Measurements from ENCODE around the gene MCM5. TPM values are rescaled to one million over a fixed set of nuclear protein-coding genes. Genes with fewer than 3 reads are reported as not detected.
"Not testable (repeated sequence)": the region's sequence is repeated elsewhere in the genome, so short reads cannot be mapped to it uniquely, and the experiment has no call there.

The MCM5 gene
- total RNA-seq, 1 experiment from 2014 or later, result 165 TPM

DNA sequence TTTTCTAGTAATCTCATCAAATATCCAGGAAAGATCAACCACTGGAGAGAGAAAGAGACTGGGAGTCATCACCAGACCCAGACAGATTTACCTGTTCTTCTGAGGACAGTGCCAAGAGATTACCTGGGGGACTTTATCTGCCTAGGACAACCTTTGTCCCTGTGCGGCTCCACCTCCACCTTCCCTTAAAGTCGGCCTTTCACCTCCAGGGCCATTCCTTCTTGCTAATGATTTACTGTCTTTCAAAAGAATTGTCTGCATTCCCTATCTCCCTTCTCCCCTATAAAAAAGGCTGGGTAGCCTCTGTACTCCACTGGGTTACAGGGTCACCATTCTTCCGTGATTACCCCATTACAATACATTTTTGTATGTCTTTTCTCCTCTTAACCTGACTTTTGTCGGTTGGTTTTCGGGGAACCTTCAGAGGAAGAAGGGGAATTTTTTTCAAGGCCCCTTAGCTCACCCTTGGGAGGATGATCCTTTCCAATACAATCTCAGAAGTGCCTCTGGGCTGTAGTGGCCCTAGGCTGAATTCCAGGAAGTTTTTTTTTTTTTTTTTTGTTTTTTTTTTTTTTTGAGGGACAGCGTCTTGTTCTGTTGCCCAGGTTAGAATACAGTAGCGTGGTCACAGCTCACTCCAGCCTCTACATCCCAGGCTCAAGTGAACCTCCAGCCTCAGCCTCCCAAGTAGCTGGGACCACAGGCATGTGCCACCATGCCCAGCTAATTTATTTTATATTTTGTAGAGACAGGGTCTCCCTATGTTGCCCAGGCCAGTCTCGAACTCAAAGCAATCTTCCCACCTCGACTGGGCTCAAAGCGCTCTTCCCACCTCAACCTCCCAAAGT lies 20.6 kb upstream of the MCM5 start:
- DNase-seq (ENCODE audit: low spot score), result no peak

DNA sequence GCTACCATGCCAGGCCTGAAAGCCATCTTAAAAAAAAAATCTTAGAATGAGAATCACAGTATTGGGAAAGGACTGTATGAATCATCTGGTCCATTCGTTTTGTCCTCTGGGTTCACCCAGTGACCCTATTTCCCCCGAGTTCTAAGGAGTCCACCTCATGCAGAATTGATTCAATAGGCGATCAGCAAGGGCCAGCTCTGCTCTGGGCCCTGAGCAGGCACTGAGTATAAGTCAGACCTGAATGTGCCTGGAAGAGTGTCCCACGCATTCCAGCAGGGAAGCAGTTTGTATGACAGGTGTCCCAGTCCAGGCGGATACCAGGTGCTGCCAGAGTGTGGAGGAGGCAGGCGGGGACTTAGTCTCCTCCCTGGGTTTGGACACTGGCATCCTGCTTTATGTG lies 19.9 kb upstream of the MCM5 start:
- no peak for DNase-seq (ENCODE audit: low spot score)

DNA sequence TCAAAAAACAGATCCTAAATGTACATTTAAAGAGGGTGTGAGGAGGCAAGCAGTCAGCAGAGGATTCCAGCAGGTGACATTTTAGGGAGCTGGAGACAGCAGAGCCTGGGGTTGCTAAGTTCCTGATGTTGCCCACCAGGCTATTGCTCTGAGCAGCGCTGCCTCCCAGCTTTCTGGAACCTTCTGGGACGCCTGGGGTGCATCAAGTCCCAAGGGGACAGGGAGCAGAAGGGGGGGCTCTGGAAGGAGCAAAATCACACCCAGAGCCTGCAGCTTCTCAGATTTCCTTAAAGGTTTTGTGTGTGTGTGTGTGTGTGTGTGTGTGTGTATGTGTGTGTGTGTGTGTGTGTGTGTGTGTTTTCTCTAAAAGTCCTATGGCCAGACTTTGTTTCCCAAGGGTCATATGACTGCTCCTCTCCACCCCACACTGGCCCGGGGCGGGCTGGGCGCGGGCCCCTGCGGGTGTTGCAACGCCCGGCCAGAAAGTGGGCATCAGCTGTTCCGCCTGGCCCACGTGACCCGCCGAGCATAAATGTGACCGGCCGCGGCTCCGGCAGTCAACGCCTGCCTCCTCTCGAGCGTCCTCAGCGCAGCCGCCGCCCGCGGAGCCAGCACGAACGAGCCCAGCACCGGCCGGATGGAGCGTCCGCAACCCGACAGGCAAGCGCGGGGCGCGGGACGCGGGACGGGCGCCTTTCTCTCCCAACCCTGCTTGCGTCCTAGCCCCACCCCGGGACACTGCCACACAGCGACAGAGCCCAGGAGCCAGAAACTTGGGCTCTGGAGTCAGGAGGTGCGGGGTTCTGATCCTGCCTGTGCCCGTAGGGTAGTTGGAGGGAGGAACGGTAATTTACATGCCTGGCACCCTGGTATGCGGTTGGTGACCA lies 19.2 kb upstream of the MCM5 start, which contains the start of gene HMOX1:
Gene HMOX1, plus strand, starts transcription at position 560 of the 887 bp plus-strand sequence. Its CDS starts 78 bp downstream, at position 638.
- peak; percentile 53 for DNase-seq (ENCODE audit: low spot score)

DNA sequence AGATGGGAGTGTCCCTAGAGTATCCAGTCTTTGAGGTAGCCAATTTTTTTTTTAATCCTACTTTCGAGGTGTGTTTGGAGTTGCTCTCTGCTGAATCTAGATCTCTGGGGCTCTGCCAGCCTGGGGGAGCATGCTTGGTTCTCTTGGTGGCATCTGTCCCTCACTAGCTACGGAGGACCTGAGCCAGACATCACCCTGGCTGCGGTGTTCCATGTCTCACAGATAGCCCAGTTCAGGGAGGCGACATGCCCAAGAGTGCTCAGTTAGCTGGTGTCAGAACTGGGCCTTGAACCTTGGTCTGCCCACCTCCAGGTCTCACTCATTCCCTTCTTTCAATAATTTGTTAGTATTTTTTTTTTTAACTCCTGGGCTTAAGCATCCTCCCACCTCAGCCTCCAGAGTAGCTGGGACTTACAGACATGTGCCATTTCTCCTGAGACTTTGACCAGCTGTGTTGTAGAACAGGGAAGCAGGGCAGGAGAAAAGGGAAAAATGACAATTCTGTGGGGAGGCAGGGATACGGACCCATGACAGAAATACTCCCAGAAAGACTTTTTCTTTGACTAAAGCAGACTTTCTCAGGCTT lies 18.4 kb upstream of the MCM5 start:
- no peak for DNase-seq (ENCODE audit: low spot score)

DNA sequence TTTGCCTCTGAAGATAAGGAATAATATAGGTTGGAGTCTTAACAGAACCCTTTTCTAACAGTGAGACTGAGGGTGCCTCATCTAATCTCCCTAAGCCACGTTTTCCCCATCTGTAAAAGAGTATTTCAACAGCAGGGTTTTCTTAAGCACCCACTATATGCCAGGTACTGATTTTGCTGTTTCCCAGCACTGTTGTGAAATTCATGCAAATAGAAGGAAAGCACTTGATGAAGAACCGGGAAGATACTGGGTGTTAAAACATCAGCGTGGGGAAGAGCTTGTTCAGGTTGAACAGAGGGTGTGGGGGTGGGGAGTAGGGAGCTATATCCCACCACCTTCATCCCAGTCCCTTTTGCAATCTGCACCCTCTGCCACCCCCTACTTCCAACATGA lies 16.3 kb upstream of the MCM5 start:
- DNase-seq (ENCODE audit: low spot score), result no peak

DNA sequence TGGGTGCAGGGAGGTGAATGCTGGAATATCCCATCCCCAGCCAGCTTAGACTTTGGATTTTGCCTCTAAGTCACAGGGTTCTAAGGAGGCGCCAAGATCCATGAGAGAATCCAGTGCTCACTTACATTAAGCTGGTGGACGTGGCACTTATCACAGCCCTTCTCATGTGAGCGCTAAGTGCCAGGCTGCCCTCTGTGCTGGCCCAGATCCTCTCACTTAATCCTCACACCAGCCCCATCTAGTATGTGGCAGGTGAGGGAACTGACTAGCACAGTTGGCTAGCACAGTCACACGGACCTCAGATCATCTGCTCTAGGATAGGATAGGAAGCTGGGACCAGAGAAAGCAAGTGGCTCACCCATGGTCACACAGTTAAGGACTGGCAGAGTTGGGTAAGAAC lies 15.4 kb upstream of the MCM5 start:
- no peak for DNase-seq (ENCODE audit: low spot score)

DNA sequence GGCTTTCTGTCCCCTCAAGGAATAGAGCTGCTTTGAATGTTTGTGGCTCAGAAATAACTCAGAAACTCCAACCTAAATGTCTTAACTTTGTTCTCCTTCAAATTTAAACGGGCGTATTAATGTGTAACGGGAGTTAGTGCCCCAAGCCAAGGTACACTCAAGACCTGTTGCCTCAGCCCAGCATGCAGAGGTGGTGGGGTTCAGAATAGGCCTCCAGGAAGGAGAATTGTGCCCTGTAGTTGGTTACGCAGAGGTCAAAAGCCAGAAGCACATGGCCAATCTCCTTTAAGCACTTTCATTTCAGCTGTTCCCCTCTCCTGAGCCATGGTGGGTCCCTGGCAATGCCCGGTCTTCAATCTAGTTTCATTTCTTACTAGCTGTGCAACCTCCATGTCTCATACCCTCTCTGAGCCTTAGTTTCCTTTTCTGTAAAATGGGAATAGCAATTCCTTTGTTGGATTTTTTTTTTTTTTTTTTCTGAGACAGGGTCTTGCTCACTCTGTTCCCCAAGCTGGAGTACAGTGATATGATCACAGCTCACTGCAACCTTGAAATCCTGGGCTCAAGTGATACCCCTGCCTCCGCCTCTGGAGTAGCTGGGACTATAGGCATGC lies 14.9 kb upstream of the MCM5 start:
- no peak for DNase-seq (ENCODE audit: low spot score)

DNA sequence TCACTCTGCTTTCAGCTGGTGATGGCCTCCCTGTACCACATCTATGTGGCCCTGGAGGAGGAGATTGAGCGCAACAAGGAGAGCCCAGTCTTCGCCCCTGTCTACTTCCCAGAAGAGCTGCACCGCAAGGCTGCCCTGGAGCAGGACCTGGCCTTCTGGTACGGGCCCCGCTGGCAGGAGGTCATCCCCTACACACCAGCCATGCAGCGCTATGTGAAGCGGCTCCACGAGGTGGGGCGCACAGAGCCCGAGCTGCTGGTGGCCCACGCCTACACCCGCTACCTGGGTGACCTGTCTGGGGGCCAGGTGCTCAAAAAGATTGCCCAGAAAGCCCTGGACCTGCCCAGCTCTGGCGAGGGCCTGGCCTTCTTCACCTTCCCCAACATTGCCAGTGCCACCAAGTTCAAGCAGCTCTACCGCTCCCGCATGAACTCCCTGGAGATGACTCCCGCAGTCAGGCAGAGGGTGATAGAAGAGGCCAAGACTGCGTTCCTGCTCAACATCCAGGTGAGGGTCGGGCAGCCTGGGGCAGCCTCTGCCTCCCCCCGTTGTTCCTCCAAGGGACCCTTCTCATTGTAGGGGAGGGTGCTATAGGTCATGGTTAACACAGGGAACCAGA lies 13.2 kb upstream of the MCM5 start:
- no peak for DNase-seq (ENCODE audit: low spot score)

DNA sequence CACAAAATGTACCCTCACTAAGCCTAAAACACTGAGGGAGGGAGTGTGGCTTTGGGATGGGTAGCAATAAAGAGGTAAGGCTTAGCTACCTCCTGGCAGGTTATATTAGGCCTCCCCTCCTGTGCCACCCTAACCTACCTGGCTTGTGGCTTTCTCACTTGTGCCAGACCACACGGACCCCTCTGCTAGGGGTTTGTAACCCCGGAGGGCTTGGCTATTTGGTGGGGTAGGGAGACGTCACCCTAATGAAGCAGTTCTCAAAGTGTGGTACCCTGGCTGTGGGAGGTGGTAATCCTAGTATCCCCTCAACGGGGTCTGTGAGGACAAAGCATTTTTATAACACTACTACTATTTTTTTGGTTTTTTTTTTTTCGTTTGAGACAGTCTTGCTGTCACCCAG lies 9.0 kb upstream of the MCM5 start:
- no peak for DNase-seq (ENCODE audit: low spot score)

DNA sequence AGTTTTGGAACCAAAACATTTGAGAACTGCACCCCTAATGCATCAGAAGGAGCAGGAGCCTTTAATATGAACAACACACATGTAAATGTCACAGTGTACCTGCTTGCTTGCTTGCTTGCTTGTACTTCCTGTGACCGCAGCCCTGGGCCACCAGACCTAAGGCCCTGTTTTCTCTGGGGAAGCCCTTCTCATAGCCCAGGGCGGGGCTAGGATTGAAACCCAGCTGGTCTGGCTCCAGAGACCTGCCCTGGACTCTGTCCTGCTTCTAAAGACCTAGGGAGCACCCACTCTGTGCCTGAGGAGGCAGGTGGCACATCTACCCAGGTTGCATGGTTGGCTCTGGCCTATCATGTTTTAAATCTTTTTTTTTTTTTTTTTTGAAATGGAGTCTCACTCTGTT lies 7.6 kb upstream of the MCM5 start:
- no peak for DNase-seq (ENCODE audit: low spot score)

DNA sequence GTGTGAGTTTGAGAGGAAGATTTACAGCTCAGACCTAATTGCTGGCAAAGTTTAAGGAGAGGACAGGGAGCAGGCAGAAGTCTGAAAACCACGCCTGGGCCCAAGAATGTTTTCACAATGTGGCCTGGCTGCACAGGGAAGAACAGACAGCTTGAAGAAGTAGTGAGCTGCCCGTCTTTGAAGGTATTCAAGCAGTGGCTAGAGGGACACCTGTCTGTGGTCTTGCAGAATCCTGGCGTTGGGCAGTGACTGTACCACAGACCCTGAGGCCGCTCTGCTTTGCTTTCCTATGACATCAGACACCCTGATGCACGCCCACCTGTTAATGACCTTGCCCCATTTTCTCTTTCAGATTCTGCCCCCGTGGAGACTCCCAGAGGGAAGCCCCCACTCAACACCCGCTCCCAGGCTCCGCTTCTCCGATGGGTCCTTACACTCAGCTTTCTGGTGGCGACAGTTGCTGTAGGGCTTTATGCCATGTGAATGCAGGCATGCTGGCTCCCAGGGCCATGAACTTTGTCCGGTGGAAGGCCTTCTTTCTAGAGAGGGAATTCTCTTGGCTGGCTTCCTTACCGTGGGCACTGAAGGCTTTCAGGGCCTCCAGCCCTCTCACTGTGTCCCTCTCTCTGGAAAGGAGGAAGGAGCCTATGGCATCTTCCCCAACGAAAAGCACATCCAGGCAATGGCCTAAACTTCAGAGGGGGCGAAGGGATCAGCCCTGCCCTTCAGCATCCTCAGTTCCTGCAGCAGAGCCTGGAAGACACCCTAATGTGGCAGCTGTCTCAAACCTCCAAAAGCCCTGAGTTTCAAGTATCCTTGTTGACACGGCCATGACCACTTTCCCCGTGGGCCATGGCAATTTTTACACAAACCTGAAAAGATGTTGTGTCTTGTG lies 6.6 kb upstream of the MCM5 start:
- no peak for DNase-seq (ENCODE audit: low spot score)

DNA sequence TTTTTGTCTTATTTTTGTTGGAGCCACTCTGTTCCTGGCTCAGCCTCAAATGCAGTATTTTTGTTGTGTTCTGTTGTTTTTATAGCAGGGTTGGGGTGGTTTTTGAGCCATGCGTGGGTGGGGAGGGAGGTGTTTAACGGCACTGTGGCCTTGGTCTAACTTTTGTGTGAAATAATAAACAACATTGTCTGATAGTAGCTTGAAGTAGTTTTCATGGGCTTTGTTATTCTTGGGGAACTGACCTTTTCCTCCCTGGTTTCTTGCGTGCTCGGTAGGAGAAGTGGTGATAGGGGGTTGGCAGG lies 6.0 kb upstream of the MCM5 start:
- no peak for DNase-seq (ENCODE audit: low spot score)

DNA sequence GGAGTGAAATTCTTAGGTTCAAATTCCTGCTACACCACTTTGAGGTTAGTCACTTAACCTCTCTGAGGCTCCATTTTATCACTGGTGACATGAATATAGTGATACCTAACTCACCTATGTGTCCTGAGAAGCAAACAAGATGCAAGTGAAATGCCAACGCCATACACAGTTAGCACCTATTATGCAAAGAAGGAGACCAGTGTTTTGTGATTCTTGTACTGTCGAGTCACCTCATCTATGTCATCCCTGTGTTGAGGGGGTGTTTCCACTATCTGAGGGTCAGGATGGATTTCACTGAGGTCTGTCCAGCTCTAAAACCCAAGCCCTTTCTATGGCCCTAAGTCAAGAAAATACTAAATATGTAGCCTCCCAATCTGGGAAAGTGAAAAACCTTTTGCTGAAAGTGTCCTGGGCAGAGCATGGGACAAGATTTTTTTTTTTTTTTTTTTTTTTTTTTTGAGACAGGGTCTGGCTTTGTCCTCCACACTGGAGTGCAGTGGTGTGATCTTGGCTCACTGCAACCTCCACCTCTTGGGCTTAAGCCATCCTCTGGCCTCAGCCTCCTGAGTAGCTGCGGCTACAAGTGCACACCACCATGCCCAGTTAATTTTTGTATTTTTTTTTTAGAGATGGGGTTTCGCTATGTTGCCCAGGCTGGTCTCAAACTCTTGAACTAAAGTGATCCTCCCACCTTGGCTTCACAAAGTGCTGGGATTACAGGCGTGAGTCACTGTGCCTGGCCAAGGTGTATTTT lies 5.0 kb upstream of the MCM5 start:
- no peak for DNase-seq (ENCODE audit: low spot score)

DNA sequence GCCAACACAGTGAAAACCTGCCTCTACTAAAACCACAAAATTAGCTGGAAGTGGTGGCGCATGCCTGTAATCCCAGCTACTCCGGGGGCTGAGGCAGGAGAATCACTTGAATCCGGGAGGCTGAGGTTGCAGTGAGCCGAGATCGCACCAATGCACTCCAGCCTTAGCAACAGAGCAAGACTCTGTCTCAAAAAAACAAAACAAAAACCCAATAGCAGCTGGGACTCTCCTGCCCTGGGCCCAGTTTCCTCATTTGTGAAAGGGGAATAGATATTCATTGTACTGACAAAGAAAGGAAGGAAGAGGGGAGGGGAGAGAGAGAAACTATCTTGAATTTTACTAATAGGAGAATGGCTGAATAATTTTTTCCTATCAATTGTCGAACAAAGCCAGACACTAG lies 3.3 kb upstream of the MCM5 start:
- DNase-seq (ENCODE audit: low spot score), result not testable (repeated sequence)

DNA sequence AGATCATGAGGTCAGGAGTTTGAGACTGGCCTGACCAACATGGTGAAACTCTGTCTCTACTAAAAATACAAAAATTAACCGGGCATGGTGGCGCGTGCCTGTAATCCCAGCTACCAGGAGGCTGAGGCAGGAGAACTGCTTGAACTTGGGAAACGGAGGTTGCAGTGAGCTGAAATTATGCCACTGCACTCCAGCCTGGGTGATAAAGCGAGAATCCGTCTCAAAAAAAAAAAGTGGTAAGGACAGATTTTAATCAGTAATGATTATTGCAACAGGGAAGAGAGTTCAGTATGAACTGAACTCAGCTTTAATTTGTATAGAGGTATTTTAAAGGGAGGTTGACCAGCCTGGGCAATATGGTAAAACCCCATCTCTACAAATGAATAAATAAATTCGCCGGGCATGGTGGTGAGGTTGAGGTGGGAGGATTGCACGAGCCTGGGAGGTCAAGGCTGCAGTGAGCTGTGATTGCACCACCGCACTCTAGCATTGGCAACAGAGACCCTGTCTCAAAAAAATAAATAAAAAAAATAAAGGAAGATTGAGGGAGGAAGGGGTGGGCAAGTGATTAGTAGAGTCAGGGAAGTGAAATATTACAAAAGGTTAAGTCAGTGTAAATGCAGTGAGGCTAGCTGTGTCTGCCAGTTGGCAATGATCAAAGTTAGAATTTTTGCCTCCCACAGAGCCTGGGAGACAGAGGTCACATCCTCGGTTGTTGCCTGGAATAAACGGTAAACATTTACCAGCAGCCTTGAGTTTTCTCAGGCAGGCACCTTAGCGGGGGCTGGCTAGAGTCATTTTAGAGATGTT lies 2.6 kb upstream of the MCM5 start:
- DNase-seq (ENCODE audit: low spot score), result no peak

DNA sequence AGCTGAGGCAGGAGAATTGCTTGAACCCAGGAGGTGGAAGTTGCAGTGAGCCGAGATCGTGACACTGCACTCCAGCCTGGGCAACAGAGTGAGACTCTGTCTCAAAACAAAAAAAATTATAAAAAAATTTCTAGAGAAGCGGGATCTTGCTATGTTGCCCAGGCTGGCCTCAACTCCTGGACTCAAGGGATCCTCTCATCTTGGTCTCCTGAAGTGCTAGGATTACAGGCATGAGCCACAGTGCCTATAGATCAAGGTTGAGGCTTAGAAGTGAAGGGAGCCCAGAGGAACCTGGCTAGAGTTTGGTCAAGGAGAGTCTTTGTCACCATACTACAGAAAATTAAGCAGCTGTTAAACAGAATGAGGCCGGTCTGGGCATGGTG lies 1.4 kb upstream of the MCM5 start:
- no peak for DNase-seq (ENCODE audit: low spot score)

DNA sequence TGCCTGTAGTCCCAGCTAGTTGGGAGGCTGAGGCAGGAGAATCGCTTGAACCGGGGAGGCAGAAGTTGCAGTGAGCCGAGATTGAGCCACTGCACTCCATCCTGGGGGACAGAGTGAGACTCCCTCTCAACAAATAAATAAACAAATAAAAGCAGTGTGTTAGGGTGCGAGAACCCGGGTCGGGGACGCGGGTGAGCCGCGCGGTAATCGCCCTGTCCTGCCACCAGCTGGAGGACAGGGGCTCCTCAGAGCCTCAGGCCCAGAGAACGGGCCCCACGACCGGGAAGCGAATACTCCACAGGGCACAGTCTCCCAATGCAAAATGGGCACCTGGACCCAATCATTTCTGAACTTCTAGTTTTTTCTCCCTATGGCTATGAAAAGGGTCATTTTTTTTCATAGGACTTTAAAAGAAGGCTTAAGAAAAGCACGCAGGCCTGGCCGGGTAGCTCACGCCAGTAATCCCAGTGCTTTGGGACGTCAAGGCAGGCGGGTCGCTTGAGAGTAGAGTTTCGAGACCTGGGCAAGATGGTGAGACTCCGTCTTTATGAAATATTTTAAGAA lies 744 bp upstream of the MCM5 start:
- no peak for DNase-seq (ENCODE audit: low spot score)

DNA sequence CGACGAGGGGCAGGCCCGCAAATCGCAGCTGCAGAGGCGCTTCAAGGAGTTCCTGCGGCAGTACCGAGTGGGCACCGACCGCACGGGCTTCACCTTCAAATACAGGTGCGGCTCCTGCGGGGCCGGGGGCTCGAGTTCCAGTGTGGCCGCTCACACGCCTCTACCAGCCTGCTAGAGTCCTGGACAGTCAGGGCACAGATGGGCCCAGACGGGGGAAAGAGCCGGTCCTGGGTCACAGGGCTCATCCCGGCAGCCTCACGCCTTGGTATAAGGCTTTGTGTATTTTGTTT lies 506 bp downstream of the MCM5 start:
- DNase-seq (ENCODE audit: low spot score), result no peak

DNA sequence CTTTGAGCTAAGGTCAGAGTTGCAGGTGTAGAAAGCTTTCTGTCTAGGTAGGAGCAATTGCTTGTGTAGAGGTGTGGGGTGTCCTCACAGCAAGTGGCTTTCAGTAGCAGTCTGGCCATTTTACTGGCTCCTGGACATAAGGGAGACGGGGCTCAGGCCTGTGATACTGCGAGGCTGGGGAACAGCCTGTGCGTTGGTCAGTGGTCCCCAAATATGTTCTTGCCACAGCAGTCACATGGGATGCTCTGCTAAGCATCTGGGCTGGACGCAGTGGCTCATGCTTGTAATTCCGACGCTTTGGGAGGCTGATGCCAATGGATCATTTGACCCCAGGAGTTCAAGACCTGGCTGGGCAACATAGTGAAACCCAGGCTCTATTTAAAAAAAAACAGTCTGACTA lies 1.9 kb downstream of the MCM5 start:
- no peak for DNase-seq (ENCODE audit: low spot score)

Measured in A172 (cell line).